ENCODE results near the gene CCDC126.

- TF ChIP-seq CTCF (IDR thresholded peaks at IDR 0.05) (no peak), POLR2A (IDR thresholded peaks at IDR 0.05) (no peak)
These were observed 6.7 kb upstream of the CCDC126 start for GRCh38 chr7:23590529-23590928.
